Measurements from ENCODE around the gene FIGNL2.

DNA sequence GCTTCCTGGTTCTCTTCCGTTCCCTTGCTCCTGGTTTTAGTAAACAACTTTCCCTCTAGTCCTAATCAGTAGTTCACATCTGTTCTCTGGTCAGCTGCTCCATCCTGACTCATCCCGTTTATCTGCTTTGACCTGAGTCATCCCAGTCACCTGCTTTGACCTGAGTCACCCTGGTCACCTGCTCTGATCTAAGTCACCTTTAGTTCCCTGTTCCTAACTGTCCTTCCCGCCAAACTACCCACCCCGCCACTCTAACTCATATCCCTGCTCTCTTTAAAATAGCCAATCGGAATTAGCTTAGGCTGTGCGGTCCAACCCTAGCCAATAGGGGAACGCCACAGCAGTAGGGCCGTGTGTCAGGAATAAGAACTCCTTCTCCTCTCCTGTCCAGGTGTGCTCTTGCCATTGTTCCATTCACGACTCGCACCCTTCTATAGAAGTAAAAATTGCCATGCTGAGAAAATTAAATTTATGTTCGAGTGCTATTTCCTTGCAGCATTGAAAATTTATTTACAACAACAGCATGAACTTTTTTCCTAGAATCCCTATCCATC lies 36.2 kb upstream of the FIGNL2 start:
- TF ChIP-seq, protein P1, sequence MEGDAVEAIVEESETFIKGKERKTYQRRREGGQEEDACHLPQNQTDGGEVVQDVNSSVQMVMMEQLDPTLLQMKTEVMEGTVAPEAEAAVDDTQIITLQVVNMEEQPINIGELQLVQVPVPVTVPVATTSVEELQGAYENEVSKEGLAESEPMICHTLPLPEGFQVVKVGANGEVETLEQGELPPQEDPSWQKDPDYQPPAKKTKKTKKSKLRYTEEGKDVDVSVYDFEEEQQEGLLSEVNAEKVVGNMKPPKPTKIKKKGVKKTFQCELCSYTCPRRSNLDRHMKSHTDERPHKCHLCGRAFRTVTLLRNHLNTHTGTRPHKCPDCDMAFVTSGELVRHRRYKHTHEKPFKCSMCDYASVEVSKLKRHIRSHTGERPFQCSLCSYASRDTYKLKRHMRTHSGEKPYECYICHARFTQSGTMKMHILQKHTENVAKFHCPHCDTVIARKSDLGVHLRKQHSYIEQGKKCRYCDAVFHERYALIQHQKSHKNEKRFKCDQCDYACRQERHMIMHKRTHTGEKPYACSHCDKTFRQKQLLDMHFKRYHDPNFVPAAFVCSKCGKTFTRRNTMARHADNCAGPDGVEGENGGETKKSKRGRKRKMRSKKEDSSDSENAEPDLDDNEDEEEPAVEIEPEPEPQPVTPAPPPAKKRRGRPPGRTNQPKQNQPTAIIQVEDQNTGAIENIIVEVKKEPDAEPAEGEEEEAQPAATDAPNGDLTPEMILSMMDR (IDR thresholded peaks at IDR 0.05): no peak
- peak in 2 of 3 donors; percentile 21 to 39 for TF ChIP-seq POLR2AphosphoS5 (IDR thresholded peaks at IDR 0.05)
- no peak for TF ChIP-seq POLR2A (IDR thresholded peaks at IDR 0.05)

Measured in breast epithelium (tissue), 3 donors.